K562 (cell line): ENCODE data around the gene FAR1. TPM values are rescaled to one million over a fixed set of nuclear protein-coding genes. Genes with fewer than 3 reads are reported as not detected.

Experiments
- EHMT2 ChIP-seq: fragments of 450-650 bp; IDR thresholded peaks from 2 replicates; pipeline ENCODE4 v1.6.1; 2018; ENCODE audit warnings: antibody characterized with exemption
- KAT2B ChIP-seq: IDR thresholded peaks from one replicate; pipeline ENCODE4 v1.6.1; 2012; ENCODE audit warnings: low read depth, mild to moderate bottlenecking, control low read depth, inconsistent platforms, low read length, moderate library complexity
- SETDB1 ChIP-seq: IDR thresholded peaks from one replicate; pipeline ENCODE4 v1.6.1; 2012; ENCODE audit warnings: low read length, control low read depth, inconsistent platforms
- SRSF3 ChIP-seq: fragments of 200-400 bp; formaldehyde crosslinking; IDR thresholded peaks from 2 replicates; pipeline ENCODE4 v1.6.1; 2016; ENCODE audit warnings: mild to moderate bottlenecking, low read length, moderate library complexity; ENCODE audit not compliant: insufficient read depth
- ZBTB7A ChIP-seq: IDR thresholded peaks from 2 replicates; pipeline ENCODE4 v1.6.1; 2011; ENCODE audit warnings: low read depth, mild to moderate bottlenecking, low read length, moderate library complexity, borderline replicate concordance; ENCODE audit not compliant: control insufficient read depth
- ZNF239 ChIP-seq: fragments of 250-450 bp; sonication (Bioruptor Pico); IDR thresholded peaks from 2 replicates; pipeline ENCODE4 v1.4.0; 2020; ENCODE audit warnings: mild to moderate bottlenecking
- ZNF696 ChIP-seq: fragments of 250-450 bp; sonication (Bioruptor Pico); conservative IDR thresholded peaks from 2 replicates; pipeline ENCODE4 v1.4.0; 2020; ENCODE audit warnings: mild to moderate bottlenecking, moderate library complexity
- ZNF79 ChIP-seq: fragments of 250-450 bp; sonication (Bioruptor Pico); IDR thresholded peaks from 2 replicates; pipeline ENCODE4 v1.4.0; 2020; ENCODE audit warnings: low read depth, mild to moderate bottlenecking, moderate library complexity
- polyA plus RNA-seq, 8 experiments: library from polyadenylated mRNA; depleted of rRNA in 4 of 8; stranded (reverse) in 5 of 8; unstranded in 3 of 8; fragments of >200 nt; fragmentation: Nextera tagmentation in 2 of 8; fragmentation: Illumina TruSeq in 1 of 8; extraction: Ambion mirVana in 2 of 8; extraction: Trizol in 1 of 8; gene quantifications; 2 replicates each; pipeline versions ENCODE4 v1.2.1 to v1.2.3, GENCODE V29; 2011 to 2014; ENCODE audit warnings: inconsistent platforms in 1 of 8, missing spikeins in 1 of 8
- total RNA-seq, 7 experiments: library from RNA; depleted of rRNA in 6 of 7; stranded (reverse); fragments of >200 nt in 6 of 7; fragmentation: Illumina TruSeq in 2 of 7; extraction: Trizol in 2 of 7; gene quantifications; 2 replicates each; pipeline versions ENCODE4 v1.2.1 to v1.2.3, GENCODE V29; 2011 to 2021; ENCODE audit warnings: low replicate concordance in 1 of 7
- TF ChIP-seq, protein P1 (sequence below), 2 experiments: fragments of 450-650 bp; formaldehyde crosslinking in 1 of 2; IDR thresholded peaks; 2 replicates each; pipeline versions ENCODE4 v1.4.0 to v1.6.1; 2014 to 2020; ENCODE audit warnings: mild to moderate bottlenecking in 2 of 2, borderline replicate concordance in 1 of 2, low read depth in 1 of 2
- TF ChIP-seq, protein P2 (sequence below): sonication (generic); formaldehyde crosslinking; IDR thresholded peaks from 2 replicates; pipeline ENCODE4 v1.8.1; 2023; ENCODE audit warnings: mild to moderate bottlenecking, missing genetic modification reagents
- TF ChIP-seq, protein P3 (sequence below), 2 experiments: fragments of 450-650 bp; IDR thresholded peaks; 2 replicates each; pipeline ENCODE4 v1.6.1; 2016
- TF ChIP-seq, protein P4 (sequence below): sonication (generic); IDR thresholded peaks from 2 replicates; pipeline ENCODE4 v1.6.1; 2016

FAR1 gene
- total and polyA plus RNA-seq, 9 of the 15 experiments (the other 6 are each of a cell fraction or from before 2014, with no cell fraction given), result 17.7 to 88.2 (median 52.6) TPM

DNA sequence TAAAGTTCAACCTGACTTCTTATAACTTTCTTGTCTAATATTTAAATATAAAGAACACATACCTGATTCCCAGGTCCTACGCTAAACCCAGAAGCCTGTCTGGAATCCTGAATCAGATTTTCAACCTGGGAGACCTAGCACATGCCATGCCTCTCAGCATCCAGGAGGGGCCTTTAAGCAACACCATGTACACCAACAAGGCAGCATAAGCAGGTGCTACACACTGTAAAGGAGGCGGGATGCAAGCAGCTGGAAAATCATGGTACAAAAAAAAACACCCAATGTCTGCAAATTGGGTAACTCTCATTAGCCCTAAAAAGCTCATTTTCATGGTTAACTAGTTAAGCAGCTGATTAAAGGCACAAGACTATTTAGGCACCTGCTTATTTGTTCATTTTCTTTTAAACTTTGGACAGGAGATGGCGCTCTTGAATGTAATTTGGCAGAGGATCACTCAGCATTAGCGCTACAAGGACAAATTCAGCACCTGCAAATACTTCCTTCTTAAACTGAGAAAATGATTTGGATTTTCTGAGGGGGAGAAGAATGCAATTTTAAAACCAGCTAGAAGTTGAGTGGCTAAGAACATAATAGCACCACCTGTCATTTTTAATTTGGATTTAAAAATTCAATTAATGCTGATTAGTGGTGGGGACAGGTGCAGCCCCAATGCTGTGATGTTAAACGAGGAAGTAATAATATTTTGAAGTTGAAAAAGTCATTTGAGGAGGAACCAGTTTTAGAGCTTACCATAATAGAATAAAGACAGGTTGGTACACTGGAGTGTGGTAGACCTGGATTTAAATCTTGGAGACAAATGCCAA, 104.0 kb downstream of the FAR1 start (continued):
- TF ChIP-seq, protein P1, sequence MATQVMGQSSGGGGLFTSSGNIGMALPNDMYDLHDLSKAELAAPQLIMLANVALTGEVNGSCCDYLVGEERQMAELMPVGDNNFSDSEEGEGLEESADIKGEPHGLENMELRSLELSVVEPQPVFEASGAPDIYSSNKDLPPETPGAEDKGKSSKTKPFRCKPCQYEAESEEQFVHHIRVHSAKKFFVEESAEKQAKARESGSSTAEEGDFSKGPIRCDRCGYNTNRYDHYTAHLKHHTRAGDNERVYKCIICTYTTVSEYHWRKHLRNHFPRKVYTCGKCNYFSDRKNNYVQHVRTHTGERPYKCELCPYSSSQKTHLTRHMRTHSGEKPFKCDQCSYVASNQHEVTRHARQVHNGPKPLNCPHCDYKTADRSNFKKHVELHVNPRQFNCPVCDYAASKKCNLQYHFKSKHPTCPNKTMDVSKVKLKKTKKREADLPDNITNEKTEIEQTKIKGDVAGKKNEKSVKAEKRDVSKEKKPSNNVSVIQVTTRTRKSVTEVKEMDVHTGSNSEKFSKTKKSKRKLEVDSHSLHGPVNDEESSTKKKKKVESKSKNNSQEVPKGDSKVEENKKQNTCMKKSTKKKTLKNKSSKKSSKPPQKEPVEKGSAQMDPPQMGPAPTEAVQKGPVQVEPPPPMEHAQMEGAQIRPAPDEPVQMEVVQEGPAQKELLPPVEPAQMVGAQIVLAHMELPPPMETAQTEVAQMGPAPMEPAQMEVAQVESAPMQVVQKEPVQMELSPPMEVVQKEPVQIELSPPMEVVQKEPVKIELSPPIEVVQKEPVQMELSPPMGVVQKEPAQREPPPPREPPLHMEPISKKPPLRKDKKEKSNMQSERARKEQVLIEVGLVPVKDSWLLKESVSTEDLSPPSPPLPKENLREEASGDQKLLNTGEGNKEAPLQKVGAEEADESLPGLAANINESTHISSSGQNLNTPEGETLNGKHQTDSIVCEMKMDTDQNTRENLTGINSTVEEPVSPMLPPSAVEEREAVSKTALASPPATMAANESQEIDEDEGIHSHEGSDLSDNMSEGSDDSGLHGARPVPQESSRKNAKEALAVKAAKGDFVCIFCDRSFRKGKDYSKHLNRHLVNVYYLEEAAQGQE (IDR thresholded peaks at IDR 0.05; ENCODE audit: borderline replicate concordance), result peak; percentile 84
- TF ChIP-seq, protein P1 (CRISPR knock-in tag; IDR thresholded peaks at IDR 0.05; ENCODE audit: low read depth), result no peak
- TF ChIP-seq ZBTB7A (no peak), ZNF696 (CRISPR knock-in tag) (no peak), KAT2B (no peak), ZNF239 (no peak), SETDB1 (no peak), ZNF79 (CRISPR knock-in tag) (no peak), EHMT2 (no peak), SRSF3 (no peak)
- TF ChIP-seq, protein P2, sequence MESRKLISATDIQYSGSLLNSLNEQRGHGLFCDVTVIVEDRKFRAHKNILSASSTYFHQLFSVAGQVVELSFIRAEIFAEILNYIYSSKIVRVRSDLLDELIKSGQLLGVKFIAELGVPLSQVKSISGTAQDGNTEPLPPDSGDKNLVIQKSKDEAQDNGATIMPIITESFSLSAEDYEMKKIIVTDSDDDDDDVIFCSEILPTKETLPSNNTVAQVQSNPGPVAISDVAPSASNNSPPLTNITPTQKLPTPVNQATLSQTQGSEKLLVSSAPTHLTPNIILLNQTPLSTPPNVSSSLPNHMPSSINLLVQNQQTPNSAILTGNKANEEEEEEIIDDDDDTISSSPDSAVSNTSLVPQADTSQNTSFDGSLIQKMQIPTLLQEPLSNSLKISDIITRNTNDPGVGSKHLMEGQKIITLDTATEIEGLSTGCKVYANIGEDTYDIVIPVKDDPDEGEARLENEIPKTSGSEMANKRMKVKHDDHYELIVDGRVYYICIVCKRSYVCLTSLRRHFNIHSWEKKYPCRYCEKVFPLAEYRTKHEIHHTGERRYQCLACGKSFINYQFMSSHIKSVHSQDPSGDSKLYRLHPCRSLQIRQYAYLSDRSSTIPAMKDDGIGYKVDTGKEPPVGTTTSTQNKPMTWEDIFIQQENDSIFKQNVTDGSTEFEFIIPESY, result no peak
- TF ChIP-seq, protein P3, sequence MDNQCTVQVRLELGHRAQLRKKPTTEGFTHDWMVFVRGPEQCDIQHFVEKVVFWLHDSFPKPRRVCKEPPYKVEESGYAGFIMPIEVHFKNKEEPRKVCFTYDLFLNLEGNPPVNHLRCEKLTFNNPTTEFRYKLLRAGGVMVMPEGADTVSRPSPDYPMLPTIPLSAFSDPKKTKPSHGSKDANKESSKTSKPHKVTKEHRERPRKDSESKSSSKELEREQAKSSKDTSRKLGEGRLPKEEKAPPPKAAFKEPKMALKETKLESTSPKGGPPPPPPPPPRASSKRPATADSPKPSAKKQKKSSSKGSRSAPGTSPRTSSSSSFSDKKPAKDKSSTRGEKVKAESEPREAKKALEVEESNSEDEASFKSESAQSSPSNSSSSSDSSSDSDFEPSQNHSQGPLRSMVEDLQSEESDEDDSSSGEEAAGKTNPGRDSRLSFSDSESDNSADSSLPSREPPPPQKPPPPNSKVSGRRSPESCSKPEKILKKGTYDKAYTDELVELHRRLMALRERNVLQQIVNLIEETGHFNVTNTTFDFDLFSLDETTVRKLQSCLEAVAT (IDR thresholded peaks at IDR 0.05), result no peak
- TF ChIP-seq, protein P4, sequence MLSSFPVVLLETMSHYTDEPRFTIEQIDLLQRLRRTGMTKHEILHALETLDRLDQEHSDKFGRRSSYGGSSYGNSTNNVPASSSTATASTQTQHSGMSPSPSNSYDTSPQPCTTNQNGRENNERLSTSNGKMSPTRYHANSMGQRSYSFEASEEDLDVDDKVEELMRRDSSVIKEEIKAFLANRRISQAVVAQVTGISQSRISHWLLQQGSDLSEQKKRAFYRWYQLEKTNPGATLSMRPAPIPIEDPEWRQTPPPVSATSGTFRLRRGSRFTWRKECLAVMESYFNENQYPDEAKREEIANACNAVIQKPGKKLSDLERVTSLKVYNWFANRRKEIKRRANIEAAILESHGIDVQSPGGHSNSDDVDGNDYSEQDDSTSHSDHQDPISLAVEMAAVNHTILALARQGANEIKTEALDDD, result peak; percentile 86
